Femur (tissue), 1 donor: ENCODE measurements around the gene IPPK.
A peak's percentile ranks its signal among the peaks of the same experiment; 100 is the strongest.
"Not testable (repeated sequence)": the region's sequence is repeated elsewhere in the genome, so short reads cannot be mapped to it uniquely, and the experiment has no call there.

Experiments used
- DNase-seq: peaks from one replicate; pipeline ENCODE4 v3.0.0-alpha.2; 2017

Gene IPPK

DNA sequence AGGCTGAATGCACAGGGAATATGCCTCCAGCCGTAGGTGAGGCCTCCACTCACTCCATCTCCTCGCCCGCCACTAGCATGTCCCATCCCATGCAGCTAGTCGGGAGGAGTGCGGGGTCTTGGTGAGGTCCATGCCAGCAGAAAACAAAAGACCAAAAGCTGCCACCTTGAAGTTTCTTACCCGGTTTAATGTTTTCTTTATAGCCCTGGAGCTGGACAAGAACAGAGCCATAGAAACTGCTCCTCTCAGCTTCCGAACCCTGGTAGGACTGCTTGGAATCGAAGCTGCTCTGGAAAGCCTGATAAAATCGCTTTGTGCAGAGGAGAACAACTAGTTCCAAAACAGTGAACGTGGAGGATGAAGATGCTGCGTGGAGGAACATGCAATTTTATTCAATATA lies 57.1 kb downstream of the IPPK start:
- DNase-seq, result no peak

DNA sequence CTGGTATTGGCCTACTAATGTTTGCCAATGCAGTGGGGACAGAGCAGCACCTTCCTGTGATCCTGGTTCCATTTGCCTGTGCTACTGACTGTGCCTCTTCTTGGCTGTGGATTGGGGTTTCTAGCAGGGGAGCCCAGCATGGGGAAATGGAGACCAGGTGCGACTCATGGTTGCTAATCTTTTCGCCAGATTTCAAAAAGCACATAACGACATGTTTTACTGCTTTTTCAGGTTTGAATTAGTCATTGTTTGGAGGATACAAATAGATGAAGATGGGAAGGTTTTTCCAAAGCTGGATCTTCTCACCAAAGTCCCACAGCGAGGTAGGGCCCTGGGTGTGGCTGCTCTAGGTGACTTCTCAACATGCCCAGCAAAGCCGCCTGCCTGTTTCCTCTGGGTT lies 57.6 kb downstream of the IPPK start:
- no peak for DNase-seq

DNA sequence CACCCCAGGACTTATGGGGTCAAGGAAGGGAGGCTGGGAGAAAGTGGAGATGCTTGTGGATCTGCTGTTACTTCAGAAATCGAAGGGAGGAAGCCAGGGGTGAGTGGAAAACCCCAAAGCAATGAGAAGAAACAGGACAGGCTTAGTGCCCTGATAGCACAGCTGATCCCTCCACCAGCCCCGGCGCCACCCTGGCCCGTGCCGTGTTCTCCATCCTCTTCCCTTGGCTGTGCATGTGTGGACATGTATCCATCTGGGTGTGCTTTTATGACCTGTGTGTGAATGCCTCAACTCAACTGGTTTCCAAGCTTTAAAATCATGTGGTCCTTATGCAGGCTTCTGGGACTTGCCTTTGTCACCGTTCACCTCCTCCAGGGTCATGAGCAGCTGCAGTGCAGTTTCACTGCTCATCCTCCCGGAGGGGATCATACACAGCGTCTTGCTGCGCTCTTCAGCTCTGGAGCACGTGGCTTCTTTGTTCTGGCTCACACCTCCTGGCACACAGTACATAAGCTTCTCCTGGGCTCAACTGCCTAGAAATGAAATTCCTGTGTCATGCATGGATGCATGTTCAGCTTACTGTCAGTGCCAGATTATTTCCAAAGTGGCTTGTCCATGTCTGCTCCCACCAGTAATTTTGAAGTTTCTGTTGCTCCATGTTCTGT lies 58.2 kb downstream of the IPPK start:
- peak; percentile 77 for DNase-seq

DNA sequence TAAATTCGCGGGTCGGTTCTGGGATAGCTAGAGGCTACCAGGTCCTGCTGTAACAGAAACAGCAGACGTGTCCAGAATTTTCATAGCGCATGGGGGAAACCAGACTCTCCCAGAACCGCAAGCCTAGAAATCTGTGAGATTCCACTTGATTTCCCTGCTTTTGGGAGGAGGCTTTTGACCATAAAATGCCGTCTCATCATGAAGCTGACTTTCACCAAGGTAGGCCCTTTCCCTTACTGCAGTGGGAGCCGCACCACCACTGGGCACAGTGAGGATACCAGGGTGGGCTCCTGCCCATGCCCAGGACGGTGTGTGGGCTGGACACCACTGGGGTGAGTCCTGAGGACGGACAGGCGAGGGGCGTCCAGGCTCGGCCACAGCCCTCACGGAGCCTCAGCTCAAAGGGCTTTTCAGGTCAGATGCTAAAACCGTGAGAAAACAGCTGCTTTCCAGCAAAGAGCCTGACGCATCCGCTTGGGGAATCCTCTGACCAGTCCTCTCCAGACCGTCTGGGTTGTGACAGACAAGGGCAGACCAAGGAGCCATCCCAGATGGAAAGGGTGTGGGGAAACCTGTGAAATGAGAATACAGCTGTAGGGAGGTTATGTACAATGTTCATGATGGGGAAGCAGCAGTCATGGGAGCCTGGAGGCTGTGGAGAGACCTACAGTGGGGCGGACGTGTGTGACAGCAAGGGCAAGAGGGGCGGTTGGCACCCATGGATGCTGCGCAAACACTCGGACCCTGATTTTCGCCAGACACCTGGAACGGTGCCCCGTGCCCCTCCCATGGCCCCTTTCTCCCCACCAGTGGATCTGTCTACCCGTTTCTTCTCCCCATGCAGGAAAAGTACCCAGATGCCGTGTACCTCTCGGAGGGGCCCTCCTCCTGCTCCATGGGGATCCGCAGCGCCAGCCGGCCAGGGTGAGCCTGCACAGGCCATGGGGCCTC lies 59.2 kb downstream of the IPPK start:
- peak; percentile 66 for DNase-seq

DNA sequence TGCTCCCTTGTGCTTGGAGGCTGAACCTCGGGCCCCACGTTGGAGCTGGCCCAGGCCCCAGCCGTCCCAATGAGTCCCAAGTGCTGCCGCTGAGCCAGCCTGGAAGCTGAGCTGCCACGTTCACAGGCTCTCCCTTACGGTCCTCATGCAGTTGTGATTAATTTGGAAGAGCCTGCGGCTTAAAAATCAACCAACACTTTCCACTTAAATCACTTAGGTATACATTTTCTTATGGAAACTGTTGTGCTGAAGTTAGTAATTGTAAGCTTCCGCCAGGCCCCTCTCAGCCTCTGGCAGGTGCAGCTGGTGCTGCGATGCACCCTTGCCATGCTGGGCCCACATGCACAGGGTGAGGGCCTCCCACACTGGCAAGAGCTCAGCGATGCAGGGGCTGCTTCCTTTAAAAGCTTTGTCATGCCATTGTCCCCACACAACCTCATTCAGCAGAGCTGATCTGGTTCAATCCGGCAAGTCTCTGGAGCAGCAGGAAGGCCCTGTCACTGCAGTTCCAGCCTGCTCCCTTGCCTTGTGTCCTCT lies 61.0 kb downstream of the IPPK start:
- peak; percentile 84 for DNase-seq

DNA sequence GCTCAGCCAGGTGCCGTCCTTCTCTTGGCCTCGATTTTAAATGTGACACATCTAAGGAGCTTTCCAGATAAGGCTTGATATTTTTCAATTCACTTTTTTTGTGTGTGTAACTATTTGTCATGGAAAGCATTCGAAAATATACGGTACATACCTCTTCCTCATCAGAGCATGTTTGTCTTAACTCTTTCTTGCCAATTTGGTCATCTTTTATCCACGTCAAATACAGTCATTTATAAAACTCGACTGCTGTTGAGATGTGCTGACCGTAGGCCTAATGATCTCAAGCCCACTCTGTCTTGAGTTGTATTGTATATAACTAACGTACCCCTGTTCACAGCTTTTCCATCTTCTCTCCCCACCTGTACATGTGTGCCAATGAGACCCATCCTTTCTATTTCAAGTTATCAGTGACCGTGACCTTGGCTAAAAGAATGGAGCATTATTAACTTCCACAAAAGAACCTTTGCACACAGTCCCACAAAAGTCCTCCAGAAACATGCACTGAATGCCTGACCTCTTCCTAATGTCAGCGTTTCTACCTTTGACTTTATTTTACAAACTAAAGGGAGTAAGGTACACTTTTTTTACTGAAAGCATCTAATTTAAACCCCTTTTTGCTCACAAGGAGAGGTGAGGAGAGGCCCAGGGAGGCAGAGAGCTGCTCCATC lies 61.6 kb downstream of the IPPK start:
- no peak for DNase-seq

DNA sequence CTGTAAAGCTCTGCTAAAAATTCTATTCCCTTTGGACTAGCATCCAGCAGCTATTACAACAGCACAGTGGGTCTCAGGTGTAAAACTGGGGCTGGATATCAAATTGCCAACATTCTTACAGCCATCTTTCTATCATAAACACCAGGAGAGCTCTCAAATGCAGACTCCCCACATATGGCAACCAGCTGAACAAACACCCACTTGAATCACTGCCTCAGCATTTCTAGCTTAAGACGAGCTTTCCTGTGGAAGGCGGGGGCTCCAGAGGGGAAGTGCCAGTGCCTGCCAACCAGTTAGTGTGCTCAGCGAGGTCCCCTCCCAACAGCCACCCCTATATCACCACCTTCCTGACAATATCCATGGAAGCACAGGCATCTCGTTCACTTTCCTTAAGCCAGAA lies 62.2 kb downstream of the IPPK start:
- DNase-seq, result peak; percentile 83

DNA sequence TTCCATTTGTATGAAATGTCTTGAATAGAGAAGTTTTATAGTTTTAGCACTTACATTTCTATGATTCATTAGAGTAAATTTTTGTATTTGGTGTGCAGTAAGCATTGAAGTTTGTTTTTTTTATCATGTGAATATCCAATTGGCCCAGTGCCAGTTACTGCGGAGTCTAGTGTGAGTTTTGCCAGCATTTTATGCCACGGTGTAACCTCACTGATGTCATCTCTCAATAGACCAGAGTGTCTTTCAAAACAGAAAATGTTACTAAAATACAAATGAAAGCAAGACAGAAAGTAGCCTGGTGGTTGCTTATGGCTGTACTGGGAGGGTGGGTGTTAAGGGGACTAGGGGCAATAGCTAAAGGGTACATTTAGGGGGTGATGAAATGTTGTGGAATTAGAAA lies 62.8 kb downstream of the IPPK start:
- DNase-seq, result peak; percentile 59

DNA sequence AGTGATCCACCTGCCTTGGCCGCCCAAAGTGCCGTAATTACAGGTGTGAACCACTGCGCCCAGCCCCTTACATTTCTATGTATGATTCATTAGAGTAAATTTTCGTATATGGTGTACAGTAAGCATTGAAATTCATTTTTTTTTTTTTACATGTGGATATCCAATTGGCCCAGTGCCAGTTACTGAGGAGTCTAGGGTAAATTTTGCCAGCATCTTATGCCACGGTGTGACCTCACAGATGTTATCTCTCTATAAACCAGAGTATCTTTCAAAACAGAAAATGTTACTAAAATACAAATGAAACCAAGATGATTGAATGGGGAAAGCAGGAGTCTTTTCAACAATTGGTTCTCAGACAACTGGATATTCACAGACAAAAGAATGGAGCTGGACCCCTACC lies 64.7 kb downstream of the IPPK start:
- DNase-seq, result no peak

DNA sequence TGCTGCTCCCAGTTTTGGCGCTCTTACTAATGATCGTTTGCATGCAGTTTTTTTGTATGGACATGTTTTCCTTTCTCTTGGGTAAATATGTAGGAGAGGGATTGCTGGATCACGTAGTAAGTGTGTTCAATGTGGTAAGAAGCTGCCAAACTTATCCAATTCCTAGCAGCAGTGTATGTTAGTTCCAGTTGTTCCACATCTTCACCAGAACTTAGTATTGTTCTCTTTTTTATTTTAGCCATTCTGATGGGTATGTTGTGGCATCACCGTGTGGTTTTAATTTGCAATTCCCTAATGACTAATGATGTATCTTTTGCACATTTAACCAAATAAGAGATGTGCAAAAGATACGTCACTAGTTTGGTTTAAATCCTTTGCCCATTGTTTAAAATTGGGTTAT lies 65.9 kb downstream of the IPPK start:
- DNase-seq, result no peak

DNA sequence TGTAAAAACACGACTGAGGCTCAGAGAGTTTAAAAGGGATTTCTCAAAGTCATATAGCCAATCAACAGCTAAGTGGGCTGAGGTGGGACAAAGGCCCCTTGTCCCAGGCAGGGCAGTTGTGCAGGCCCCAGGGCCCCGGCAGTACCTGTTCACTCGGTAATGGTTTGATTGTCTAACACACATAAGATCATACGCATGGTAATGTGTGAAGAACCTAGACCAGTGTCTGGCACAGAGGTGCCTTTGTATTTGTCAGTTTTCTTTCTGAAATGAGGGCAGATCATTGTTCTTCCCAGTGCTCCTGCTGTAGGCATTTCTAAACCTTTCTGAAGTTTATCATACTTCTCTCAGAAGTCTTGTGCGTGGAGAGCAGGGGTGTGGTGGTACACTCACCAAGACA lies 66.8 kb downstream of the IPPK start:
- no peak for DNase-seq

DNA sequence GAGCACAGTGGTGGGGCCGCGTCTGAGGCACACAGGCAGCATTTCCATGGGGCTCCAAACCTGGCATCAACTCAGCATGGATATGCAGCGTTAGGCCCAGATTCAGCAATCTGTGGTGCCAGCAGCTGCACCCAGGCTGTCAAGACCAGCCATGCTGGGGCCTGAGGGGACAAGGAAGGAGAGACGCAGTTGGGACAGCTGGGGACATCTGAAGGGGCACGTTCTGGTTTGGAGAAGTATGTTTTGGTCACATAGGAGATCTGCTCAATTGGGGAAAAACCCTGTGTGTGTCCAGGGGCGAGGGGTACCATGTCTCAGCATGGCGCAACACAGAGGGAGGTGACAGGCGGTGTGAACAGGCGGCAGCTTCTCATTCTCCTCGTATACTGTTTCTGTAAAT lies 67.5 kb downstream of the IPPK start:
- DNase-seq, result no peak

DNA sequence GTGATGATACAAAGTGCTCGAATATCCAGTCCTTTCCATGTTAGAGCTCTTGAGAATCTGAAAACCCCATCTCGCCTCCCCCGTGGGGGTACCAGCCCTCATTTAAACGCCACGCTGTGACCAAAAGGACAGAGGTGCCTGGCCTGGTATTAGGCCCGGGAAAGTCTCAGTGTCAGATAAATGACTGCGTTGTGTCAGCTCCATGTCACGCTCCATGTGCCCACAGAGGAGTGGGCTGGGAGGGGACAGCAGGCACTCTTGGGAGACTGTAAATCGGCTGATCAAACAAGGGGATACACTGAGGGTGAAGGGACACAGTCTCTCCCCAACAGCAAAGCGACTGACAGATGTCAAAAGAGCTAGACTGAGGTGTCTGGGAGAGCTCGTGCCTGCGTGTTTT lies 68.5 kb downstream of the IPPK start:
- DNase-seq, result no peak

DNA sequence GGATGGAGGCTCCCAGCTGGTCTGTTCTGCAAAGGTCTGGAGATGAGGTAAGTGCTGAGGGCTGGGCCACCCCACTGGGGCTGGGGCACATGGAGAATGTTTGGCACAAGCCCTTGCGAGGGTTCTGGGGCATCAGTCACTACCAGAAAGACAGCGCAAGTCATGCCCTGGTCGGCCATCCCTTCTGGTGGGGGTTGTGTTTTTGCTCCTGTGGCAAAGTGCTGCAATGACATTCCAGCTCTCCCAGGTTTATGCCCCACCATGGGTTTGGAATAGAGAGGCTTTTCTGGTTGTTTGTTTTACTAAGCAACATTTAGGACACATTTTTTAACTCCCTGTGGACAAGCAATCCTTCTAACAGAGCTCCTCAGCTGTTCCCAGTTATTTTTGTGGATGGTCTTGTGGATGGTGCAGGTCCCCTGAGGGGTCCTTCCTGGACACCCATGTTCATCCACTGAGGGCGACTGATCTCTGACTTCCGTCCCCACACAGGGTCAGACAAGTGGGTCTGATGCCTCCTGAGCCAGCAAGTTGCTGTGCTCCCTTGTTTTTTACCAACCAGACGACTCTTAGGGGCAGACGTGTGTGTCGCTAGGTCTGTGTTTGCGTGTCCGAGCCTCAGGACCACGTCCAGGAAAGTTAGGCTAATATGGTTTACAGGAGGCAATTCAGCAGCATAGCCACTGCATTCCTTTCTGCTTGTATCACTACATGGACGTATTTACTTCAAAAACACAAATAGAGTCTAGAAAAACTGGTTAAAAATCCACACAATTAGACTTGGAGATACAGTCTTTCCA lies 69.3 kb downstream of the IPPK start:
- peak; percentile 84 for DNase-seq

DNA sequence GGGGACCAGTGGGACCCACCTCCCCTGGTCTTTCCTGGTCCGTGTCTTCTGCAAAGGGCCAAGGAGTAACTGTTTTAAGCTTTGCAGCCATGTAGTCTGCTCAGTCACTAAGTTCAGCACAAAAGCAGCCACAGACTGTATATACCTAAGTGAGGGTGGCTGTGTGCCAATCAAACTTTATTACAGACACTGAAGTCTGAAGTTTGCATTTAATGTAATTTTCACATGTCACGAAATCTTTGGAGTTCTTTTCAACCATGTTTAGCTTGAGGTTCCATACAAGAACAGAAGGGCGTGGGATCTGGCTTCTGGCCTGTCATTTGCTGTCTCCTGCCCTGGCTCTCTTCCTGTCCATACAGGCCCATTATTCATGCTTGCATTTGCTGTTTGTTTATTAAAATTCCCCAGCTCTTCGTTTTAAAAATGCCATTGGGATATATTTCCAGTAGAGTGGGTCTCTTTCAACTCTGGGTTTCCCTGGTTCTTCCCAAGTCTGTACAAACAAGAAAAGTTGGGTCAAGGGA lies 69.9 kb downstream of the IPPK start:
- no peak for DNase-seq

DNA sequence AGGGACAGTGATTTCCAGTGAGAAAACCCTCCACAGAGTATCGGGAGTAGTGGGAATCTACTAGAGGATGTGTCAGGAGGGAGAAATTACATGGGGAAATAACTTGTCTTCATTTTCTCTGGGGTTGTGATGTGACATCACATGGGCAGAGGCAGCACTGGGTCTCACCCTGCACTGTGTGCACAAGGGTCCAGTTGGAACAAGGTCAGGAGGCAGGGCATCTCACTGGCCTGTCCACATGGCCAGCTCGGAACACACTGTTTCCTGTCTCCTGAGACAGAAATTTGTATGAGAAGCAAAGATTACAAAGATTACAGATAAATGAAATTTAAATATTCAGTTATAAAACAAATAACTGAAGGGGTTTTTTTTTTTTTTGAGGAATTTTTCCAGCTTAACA lies 71.5 kb downstream of the IPPK start:
- no peak for DNase-seq

DNA sequence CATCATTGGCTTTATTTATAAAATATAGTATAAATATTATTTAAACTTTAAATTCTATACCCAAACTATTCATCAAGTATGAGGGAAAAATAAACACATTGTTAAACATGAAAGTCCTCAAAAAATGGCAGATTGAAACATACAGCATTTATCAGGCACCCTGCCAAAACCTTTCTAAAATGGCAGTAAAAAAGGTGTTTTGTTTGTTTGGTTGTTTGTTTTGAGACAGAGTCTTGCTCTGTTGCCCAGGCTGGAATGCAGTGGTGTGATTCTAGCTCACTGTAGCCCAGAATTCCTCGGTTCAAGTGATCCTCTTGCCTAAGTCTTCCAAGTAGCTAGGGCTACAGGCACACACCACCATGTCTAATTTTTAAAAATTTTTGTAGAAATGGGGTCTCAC lies 74.0 kb downstream of the IPPK start:
- DNase-seq, result no peak

DNA sequence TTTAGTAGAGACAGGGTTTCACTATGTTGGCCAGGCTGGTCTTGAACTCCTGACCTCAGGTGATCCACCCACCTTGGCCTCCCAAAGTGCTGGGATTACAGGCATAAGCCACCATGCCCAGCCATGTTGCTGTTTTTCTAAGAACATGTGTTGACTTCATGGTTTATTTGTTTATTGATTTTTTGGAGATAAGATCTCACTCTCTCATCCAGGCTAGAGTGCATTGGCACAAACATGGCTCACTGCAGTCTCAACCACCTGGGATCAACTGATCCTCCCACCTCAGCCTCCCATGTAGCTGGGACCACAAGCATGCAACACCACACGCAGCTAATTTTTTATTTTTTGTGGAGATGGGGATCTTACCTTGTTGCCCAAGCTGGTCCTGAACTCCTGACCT lies 74.9 kb downstream of the IPPK start:
- not testable (repeated sequence) for DNase-seq

DNA sequence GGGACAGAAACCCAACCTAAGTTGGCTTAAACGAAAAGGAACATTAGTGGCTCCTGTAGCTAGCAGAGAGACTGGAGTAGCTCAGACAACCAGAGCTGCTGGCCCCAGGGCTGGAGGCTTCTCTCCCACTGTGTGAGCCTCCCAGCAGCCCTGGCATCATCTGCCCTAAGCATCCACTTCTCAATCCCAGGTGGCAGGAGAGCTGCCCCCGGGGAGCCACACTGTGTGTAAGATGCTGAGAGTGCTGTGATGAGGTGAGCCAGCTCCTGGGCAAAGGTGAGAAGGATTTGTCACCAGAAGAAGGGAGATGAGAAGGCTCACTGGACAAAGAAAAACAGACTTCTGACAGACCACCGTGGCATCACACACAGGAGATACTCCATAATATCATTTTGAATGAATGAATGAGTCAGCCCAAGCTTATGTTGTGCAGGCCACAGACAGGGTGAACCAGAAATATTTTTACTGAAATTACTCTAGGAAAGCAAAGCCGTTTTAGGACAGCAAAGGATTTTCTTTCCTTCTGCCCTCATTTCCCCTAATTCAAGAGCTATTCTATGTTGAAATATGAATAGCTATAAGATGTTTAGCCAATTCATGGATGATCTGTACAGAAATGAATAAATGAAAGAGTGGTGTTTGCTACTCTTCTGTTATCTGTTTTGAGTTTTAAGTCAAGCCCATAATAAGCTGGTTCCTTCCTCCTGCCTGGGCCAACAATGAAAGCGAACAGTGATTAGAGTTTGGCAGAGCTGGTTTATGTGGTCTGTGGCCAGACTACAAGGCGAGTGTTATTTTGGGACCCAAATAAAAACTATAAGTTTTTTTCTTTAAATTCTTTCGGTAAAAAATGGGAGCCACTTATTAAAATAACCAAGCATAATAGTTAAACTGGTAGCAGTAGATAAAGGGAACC lies 76.7 kb downstream of the IPPK start:
- peak; percentile 71 for DNase-seq

DNA sequence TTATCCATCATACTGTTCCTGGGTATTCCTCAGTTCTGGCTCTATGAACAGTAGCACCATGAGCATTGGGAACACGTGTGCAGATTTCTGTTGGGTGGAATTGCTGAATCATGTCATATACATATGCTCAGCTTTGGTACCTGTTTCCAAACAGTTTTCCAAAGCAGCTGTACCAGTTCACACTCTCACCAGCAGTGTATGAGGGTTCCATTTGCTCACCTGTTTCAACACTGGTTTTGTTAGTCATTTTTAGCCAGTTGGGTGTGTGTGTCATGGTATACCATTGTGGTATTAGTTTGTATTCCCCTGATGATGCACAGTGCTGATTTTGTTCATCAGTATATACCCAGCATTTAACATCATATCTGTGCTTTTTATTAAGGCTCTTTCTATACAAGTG lies 77.4 kb downstream of the IPPK start:
- no peak for DNase-seq

DNA sequence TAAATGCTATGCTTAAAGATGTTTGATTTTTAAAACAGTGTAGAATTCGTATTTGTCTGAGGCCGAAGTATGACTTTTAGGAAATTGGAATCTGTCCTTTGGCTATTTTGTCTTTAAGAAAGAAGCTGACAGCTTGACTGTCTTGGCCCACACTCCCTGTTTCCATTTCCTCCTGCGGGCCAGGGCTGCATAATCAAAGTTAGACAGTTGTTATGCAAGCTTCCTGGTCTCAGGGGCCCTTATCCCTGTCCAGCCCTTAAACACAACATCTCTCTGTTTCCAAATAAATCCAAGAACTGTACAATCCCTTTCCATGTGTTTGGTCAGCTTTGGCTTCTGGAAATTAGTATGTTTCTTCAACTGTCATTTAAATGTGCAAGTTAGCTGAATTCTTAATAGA lies 79.6 kb downstream of the IPPK start:
- peak; percentile 93 for DNase-seq
